ENCODE results near the gene PITX1.
A peak's percentile ranks its signal among the peaks of the same experiment; 100 is the strongest.

The PITX1 gene

GRCh38 chr5:135029477-135030122 lies 4.4 kb downstream of the PITX1 start:
- no peak for DNase-seq (ENCODE audit: low spot score)

DNA sequence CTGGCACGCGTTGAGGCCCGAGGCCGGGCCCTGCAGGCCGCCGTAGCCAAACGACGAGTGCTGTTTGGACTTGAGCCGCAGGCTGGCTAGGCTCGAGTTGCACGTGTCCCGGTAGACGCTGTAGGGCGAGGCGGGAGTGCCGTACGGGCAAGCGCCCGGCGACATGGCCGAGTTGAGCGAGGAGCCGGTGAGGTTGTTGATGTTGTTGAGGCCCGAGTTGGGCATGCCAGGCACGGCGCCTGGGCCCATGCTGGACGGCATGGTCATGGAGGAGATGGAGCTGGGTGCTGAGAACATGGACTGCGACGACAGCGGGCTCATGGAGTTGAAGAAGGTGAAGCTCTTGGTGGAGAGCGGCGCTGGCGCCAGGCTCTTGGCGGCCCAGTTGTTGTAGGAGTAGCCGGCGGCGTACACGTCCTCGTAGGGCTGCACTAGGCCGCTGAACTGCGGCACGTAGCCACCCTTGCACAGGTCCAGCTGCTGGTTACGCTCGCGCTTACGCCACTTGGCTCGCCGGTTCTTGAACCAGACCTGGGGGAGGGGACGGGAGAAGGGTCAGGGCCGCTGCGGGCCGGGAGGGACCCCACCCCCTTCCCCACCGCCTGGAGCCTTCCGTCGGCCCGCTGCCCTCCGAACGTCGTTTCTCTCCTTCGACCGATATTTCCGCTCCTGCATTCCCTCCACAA lies 5.1 kb downstream of the PITX1 start:
- DNase-seq (ENCODE audit: low spot score): no peak

- DNase-seq (ENCODE audit: low spot score): no peak
These were observed 6.1 kb downstream of the PITX1 start for GRCh38 chr5:135027697-135028615.

DNA sequence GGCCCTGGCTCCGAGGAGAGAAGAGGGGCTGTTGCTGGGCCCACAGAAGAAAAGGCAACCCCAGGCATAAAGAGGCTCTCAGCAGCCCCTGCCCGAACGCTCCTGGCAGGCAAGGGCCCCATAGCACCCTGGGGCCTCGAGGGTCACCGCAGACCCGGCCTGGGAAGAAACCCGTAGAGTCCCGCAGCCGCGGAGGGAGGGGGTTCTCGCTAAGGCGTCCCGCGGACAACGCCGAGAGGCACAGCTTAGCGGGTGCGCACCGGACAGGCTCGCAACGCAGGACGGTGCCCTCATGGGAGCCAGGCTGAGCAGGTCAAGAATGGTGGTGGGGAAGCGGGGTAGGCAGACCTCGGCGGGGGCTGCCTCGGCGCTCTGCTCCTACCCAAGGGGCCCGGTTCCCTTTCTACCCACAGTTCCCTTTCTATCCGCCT lies 6.7 kb downstream of the PITX1 start:
- no peak for DNase-seq (ENCODE audit: low spot score)

DNA sequence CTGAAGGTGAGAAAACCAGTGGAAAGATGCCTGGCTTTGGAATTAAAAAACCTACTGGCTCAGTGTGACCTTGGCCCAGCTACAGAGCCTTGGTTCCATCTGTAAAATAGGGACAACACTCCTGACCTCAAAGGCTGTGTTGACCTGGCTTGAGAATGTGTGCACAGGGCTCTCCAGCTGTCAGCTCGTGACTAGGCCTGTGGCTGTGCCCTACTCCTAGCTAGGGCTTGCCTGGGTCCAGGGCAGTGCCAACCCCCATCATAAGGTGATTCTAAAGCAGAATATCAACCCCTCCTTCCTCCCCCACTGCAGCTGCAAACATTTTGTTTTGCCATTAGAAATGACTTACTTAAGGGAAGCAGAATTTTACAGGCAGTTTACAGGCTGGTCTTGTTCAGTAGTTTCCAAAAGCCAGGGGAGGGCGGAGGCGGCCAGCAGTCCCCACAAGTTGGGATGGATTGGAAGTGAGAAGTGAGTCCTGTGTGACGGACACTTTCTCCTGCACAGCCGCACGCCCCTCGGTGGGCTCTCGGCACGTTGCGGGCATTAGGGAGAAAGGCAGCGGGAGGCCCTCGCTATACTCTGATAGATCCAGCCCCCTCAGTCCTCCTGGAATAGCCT lies 7.3 kb downstream of the PITX1 start:
- no peak for DNase-seq (ENCODE audit: low spot score)

DNA sequence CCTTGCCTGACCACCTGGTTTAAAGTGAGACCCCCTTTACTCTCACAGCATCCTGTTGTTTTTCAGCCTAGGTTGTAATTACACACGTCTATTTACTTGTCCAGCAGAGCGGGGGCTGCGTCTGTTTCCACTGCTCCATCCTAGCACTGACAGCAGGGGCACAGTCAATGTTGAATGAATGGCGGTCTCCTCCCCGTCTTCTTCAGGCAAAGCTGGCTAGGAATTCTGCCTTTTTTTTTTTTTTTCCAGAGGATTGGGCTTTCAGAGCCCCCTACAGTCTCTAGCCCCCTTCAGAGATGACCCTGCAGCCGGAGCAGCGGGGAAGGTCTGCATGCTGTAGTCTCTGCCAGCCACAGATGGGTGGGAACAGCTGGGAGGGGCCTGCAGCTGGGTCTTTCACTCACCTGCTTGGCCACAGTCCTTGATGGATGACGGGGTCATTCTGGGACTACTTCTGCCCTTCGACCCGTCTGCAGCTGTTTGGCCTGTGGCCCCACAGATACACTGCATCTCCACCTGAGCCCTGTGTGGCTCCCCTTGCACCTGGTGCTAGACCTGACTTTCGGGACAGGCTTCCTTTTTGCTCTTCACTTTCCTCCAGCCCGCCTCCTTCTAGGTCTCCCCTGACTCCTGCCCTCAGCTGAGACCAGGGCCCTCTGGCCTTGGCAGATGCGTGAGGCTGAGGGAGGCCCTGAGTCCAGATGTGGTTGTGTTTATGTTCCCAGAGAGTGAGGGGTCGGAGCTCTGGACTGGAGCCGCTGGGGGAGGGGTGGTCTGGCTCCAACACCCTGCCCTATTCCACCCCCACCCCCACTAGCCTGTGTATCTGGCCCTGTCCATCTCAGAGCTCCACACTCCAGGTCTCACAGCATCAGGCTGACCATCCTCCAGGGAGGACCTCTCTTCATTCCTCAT lies 8.0 kb downstream of the PITX1 start:
- DNase-seq (ENCODE audit: low spot score): no peak

GRCh38 chr5:135024956-135025729 lies 8.9 kb downstream of the PITX1 start:
- no peak for DNase-seq (ENCODE audit: low spot score)

DNA sequence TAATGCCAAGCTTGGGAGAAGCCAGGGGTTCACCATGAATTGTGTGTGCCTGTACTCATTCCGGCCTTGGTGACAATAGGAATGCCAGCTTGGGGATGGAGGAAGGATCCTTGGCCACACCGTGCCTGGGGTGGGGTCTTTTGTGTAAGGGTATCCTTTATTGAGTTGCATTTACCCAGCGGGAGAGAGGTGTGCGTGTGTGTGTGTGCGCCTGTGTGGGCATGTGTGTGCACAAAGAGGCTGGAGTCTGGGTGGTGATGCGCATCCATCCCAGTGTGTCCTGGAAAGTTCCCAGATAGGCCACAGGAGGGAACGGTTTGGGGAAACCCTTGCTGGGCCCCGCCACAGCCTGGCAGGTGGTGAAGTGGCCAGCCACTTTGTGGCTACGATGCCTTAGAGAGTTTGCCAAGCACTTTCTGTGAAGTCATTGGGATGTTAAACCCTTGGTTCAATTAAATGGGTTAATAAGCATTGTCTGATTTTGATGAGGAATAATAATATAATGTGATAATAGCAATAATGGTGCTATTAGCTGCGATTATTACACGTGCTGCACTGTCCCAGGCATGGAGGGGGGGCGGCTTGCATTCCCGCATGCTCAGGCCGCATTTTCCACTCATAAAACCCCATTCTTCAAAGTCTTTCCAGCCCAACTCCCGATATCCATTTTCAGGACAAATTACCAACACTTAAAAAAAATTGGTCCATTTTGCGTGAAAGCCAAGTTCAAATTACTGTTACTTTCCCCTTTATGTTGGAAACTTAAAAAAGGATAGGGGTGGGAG lies 13.7 kb downstream of the PITX1 start:
- DNase-seq (ENCODE audit: low spot score): no peak

- no peak for DNase-seq (ENCODE audit: low spot score)
These were observed 14.7 kb downstream of the PITX1 start for GRCh38 chr5:135019314-135019713.

DNA sequence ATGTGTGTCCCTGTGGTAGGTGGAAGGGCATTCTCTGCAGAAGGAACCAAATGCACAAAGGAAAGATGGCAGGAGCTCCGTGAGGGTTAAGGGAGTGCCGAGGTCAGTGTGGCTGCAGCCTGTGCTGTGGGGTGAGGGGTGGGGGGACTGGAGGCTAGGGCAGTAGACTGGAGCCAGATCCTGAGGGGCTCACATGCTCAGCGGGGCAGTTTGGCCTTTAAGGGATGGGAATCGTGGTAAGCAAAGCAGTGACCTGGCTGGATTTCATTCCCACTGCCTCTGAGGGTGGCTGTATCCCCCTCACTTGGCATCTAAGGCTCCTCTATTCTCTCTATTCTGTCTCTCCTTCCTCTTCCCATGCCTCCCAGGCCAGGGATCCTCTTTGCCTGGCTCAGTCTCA lies 15.6 kb downstream of the PITX1 start:
- DNase-seq (ENCODE audit: low spot score): no peak

GRCh38 chr5:135016861-135017290 lies 17.2 kb downstream of the PITX1 start:
- DNase-seq (ENCODE audit: low spot score): no peak

DNA sequence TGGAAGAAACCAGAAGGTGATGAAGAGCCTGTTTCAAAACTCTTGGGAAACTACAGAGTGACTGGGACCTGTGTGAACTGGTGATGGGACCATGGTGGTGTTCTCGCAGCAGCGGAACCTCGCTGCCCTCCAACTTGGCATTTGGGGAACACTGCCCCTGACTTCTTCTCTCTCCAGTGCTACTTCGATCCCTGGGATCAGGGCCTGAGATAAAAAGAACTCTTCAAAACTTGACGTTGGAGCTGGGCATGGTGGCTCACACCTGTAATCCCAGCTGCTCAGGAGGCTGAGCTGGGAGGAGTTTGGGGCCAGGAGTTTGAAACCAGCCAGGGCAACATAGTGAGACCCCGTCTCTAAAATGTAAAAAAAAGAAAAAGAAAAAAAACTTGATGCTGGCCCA lies 18.1 kb downstream of the PITX1 start:
- no peak for DNase-seq (ENCODE audit: low spot score)

DNA sequence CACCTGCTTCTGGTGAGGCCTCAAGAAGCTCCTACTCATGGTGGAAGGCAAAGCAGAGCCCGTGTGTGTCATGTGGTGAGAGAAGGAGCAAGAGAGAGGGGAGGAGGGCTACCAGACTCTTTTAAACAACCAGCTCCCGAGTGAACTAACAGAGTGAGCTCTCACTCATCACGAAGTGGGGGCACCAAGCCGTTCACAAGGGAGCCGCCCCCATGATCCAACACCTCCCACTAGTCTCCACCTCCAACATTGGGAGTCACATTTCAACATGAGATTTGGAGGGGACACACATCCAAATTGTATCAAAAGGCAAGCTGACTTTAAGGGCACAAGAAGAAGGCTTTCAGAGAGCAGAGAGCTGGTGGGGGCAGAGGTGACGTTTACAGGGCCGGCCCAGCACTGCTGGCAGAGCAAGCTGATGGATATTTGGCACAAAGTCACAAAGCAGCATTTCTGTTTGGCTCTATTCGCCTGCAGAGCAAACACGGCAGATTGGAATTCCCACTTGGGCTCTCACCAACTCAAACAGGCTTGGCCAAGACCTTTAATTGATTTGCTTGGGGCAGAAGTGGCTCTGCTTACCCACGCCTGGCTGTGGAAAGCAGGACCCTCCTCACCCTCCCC lies 20.0 kb downstream of the PITX1 start:
- peak; percentile 25 for DNase-seq (ENCODE audit: low spot score)

GRCh38 chr5:135013445-135013844 lies 20.6 kb downstream of the PITX1 start:
- DNase-seq (ENCODE audit: low spot score): no peak

- DNase-seq (ENCODE audit: low spot score): no peak
These were observed 21.1 kb downstream of the PITX1 start for GRCh38 chr5:135012951-135013391.

- no peak for DNase-seq (ENCODE audit: low spot score)
These were observed 21.9 kb downstream of the PITX1 start for GRCh38 chr5:135012033-135012588.

DNA sequence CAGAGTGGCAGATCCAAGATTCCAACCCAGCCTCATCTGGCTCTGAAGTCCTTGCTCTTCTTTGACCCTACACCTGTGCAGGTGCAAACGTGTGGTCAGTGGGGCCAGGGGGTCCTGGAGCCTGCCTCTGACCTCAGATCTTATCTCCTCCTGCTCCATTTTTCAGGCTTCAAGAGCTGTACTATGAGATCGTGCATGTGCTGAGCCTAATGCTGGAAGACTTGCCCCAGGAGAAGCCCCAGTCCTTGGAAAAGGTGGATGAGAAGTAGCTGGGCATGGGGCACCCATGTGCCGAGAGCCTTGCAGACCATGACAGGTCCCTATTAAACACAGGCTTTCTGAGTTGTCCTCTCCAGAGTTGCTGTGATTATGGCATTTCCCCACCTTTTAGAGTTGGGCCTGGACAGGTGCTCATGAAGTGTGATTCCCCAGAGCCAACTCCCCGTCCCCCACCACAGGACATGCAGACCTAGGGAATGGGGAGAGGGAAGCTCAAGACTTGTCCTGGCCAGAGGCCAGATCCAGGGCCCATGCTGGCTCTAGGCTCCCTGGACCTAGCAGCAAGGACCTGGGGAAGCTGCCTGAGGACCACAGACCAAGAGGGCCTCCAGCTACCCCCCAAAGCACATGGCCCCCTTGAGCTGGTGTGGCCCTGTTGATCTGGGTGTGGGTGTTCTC lies 22.5 kb downstream of the PITX1 start:
- no peak for DNase-seq (ENCODE audit: low spot score)
